Endothelial cell of umbilical vein (primary cell): ENCODE data around the gene TTLL5.

Experiments
- EZH2 ChIP-seq: IDR thresholded peaks from 2 replicates; pipeline ENCODE4 v1.6.1; 2012; ENCODE audit warnings: borderline replicate concordance, low read depth, mild to moderate bottlenecking, moderate library complexity, low read length, inconsistent platforms; ENCODE audit not compliant: severe bottlenecking
- POLR2A ChIP-seq: IDR thresholded peaks from 2 replicates; pipeline ENCODE4 v1.6.1; 2012; ENCODE audit warnings: low read depth, mild to moderate bottlenecking, control low read depth, low read length
- TF ChIP-seq, protein P1 (sequence below), 2 donors: IDR thresholded peaks; 1 replicate in 1 of 2; 2 replicates in 1 of 2; pipeline ENCODE4 v1.5.1; 2011; ENCODE audit warnings: low read length in 2 of 2, mild to moderate bottlenecking in 2 of 2, moderate library complexity in 2 of 2, control low read depth in 1 of 2, inconsistent platforms in 1 of 2, low read depth in 1 of 2; ENCODE audit not compliant: insufficient read depth in 1 of 2; ENCODE audit errors: extremely low read depth in 1 of 2
- TF ChIP-seq, protein P2 (sequence below): IDR thresholded peaks from 2 replicates; pipeline ENCODE4 v1.6.1; 2011; ENCODE audit not compliant: insufficient read depth, insufficient read length

DNA sequence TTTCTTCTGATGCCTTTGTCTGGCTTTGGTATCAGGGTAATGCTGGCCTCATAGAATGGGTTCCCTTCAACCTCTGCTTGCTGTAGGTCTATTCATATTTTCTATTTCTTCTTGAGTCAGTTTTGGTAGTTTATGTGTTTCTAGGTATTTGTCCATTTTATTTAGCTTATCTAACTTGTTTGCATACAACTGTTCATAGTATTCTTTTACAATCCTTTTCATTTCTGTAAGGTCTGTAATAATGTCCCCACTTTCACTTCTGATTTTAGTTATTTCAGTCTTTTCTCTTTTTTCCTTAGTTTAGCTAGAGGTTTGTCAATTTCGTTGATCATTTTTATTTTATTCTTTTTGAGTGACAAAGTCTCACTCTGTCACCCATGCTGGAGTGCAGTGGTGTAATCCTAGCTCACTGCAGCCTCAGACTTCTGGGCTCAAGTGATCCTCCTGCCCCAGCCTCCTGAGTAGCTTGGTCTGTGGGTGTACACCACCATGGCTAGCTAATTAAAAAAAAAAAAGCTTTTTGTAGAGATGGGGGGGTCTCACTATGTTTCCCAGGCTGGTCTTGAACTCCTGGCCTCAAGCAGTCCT is 11.7 kb downstream of the TTLL5 start:
- TF ChIP-seq, protein P1, sequence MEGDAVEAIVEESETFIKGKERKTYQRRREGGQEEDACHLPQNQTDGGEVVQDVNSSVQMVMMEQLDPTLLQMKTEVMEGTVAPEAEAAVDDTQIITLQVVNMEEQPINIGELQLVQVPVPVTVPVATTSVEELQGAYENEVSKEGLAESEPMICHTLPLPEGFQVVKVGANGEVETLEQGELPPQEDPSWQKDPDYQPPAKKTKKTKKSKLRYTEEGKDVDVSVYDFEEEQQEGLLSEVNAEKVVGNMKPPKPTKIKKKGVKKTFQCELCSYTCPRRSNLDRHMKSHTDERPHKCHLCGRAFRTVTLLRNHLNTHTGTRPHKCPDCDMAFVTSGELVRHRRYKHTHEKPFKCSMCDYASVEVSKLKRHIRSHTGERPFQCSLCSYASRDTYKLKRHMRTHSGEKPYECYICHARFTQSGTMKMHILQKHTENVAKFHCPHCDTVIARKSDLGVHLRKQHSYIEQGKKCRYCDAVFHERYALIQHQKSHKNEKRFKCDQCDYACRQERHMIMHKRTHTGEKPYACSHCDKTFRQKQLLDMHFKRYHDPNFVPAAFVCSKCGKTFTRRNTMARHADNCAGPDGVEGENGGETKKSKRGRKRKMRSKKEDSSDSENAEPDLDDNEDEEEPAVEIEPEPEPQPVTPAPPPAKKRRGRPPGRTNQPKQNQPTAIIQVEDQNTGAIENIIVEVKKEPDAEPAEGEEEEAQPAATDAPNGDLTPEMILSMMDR (IDR thresholded peaks at IDR 0.05; ENCODE audit: extremely low read depth in 1 of 2, insufficient read depth in 1 of 2, low read depth in 1 of 2, low read length in 2 of 2) = no peak
- TF ChIP-seq POLR2A = no peak
- TF ChIP-seq EZH2 = no peak
- TF ChIP-seq, protein P2, sequence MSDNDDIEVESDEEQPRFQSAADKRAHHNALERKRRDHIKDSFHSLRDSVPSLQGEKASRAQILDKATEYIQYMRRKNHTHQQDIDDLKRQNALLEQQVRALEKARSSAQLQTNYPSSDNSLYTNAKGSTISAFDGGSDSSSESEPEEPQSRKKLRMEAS = no peak
